ENCODE measurements around the gene OR2D2. TPM values are rescaled to one million over a fixed set of nuclear protein-coding genes. Genes with fewer than 3 reads are reported as not detected.

Gene OR2D2
- total and polyA plus RNA-seq, 2 experiments from 2014 or later = 0.24 TPM

DNA sequence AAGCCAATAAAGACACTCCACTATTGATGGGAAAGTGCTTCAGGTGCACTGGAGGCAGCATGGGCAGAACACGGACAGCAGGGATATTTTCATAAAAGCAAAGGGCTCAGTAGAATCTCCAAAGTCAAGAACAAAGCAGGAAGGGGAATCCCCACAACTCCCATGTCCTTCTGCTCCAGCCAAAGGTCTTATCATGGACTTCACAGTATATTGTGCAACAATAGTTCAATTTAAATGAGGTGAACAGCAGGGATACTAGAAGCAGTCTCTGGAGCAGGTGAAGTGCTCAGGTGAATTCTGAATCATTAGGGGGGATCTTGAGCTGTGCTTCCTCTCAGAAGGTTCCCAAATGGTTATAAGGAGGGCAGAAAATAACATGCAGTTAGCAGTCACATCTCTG lies 6.6 kb upstream of the OR2D2 start:
- Histone ChIP-seq H3K79me2 (replicated peaks; ENCODE audit: insufficient read depth) (no peaks in the 10 kb centered on the region), H3K4me3 (no peak overlapping the region), H3K9me2 (ENCODE audit: insufficient read depth) (no peaks in the 10 kb centered on the region), H3K27ac (ENCODE audit: low read depth) (no peak overlapping the region), H2AFZ (no peak overlapping the region), H3K4me2 (no peak overlapping the region), H3K27me3 (ENCODE audit: insufficient read depth) (no peaks in the 10 kb centered on the region), H3K36me3 (ENCODE audit: insufficient read depth) (no peaks in the 10 kb centered on the region), H4K20me1 (replicated peaks; ENCODE audit: insufficient read depth) (no peaks in the 10 kb centered on the region), H3K4me1 (ENCODE audit: insufficient read depth) (no peaks in the 10 kb centered on the region), H3F3A (replicated peaks; ENCODE audit: low read depth) (no peaks in the 10 kb centered on the region)
- no peak overlapping the region for H3K4me3 Mint-ChIP-seq
- H3K4me1 Mint-ChIP-seq = no peaks in the 10 kb centered on the region
- TF ChIP-seq EZH2phosphoT487 (IDR thresholded peaks at IDR 0.05; ENCODE audit: unreplicated experiment) = no peak
- ATAC-seq = no peak
- H3K9me3 Mint-ChIP-seq = peaks cover 5% of the 10 kb centered on the region; the same call in 2 of the 3 replicates
- H3K36me3 Mint-ChIP-seq (ENCODE audit: low read depth) = no peaks in the 10 kb centered on the region; the same call in 2 of the 3 replicates
- DNase-seq (ENCODE audit: low spot score) = no peak
- no peaks in the 10 kb centered on the region for H3K27me3 Mint-ChIP-seq (ENCODE audit: insufficient read depth, low read depth, poor library complexity)
- no peak overlapping the region for H3K27ac Mint-ChIP-seq

DNA sequence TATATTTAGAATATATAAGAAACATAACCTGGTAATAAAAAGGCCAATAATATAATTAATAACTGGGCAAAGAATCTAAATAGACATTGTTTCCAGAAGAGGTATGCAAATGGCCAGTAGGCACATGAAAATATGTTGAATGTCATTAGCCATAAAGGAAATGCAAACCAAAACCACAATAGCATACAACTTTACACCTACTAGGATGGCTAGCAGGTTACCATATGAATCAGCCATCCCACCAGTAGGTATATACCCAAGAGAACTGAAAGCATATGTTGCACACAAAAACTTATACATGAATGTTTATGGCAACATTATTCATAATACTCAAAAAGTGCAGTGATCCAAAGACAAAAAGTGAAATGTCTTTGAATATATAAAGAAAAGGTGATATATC lies 2.7 kb upstream of the OR2D2 start:
- Mint-ChIP-seq H3K4me1 (no peaks in the 10 kb centered on the region), H3K27me3 (ENCODE audit: insufficient read depth, low read depth, poor library complexity) (no peaks in the 10 kb centered on the region), H3K27ac (no peak overlapping the region), H3K36me3 (ENCODE audit: low read depth) (no peaks in the 10 kb centered on the region), H3K9me3 (no peaks in the 10 kb centered on the region), H3K4me3 (no peak overlapping the region)
- Histone ChIP-seq H3K79me2 (replicated peaks; ENCODE audit: insufficient read depth) (no peaks in the 10 kb centered on the region), H4K20me1 (replicated peaks; ENCODE audit: insufficient read depth) (no peaks in the 10 kb centered on the region), H3K27ac (ENCODE audit: low read depth) (no peak overlapping the region), H3K27me3 (ENCODE audit: insufficient read depth) (no peaks in the 10 kb centered on the region), H3K4me1 (ENCODE audit: insufficient read depth) (no peaks in the 10 kb centered on the region), H3K36me3 (ENCODE audit: insufficient read depth) (no peaks in the 10 kb centered on the region), H2AFZ (no peak overlapping the region), H3K4me2 (no peak overlapping the region), H3K9me2 (ENCODE audit: insufficient read depth) (no peaks in the 10 kb centered on the region), H3F3A (replicated peaks; ENCODE audit: low read depth) (no peaks in the 10 kb centered on the region), H3K4me3 (no peak overlapping the region)
- ATAC-seq = no peak
- TF ChIP-seq, protein P1, sequence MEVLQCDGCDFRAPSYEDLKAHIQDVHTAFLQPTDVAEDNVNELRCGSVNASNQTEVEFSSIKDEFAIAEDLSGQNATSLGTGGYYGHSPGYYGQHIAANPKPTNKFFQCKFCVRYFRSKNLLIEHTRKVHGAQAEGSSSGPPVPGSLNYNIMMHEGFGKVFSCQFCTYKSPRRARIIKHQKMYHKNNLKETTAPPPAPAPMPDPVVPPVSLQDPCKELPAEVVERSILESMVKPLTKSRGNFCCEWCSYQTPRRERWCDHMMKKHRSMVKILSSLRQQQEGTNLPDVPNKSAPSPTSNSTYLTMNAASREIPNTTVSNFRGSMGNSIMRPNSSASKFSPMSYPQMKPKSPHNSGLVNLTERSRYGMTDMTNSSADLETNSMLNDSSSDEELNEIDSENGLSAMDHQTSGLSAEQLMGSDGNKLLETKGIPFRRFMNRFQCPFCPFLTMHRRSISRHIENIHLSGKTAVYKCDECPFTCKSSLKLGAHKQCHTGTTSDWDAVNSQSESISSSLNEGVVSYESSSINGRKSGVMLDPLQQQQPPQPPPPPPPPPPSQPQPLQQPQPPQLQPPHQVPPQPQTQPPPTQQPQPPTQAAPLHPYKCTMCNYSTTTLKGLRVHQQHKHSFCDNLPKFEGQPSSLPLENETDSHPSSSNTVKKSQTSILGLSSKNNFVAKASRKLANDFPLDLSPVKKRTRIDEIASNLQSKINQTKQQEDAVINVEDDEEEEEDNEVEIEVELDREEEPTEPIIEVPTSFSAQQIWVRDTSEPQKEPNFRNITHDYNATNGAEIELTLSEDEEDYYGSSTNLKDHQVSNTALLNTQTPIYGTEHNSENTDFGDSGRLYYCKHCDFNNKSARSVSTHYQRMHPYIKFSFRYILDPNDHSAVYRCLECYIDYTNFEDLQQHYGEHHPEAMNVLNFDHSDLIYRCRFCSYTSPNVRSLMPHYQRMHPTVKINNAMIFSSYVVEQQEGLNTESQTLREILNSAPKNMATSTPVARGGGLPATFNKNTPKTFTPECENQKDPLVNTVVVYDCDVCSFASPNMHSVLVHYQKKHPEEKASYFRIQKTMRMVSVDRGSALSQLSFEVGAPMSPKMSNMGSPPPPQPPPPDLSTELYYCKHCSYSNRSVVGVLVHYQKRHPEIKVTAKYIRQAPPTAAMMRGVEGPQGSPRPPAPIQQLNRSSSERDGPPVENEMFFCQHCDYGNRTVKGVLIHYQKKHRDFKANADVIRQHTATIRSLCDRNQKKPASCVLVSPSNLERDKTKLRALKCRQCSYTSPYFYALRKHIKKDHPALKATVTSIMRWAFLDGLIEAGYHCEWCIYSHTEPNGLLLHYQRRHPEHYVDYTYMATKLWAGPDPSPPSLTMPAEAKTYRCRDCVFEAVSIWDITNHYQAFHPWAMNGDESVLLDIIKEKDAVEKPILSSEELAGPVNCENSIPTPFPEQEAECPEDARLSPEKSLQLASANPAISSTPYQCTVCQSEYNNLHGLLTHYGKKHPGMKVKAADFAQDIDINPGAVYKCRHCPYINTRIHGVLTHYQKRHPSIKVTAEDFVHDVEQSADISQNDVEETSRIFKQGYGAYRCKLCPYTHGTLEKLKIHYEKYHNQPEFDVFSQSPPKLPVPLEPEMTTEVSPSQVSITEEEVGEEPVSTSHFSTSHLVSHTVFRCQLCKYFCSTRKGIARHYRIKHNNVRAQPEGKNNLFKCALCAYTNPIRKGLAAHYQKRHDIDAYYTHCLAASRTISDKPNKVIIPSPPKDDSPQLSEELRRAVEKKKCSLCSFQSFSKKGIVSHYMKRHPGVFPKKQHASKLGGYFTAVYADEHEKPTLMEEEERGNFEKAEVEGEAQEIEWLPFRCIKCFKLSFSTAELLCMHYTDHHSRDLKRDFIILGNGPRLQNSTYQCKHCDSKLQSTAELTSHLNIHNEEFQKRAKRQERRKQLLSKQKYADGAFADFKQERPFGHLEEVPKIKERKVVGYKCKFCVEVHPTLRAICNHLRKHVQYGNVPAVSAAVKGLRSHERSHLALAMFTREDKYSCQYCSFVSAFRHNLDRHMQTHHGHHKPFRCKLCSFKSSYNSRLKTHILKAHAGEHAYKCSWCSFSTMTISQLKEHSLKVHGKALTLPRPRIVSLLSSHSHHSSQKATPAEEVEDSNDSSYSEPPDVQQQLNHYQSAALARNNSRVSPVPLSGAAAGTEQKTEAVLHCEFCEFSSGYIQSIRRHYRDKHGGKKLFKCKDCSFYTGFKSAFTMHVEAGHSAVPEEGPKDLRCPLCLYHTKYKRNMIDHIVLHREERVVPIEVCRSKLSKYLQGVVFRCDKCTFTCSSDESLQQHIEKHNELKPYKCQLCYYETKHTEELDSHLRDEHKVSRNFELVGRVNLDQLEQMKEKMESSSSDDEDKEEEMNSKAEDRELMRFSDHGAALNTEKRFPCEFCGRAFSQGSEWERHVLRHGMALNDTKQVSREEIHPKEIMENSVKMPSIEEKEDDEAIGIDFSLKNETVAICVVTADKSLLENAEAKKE (CRISPR knock-in tag; IDR thresholded peaks at IDR 0.05) = no peak
- DNase-seq (ENCODE audit: low spot score) = no peak
